Neural progenitor cell (in vitro differentiated cells): Measurements from ENCODE around the gene MRPL11.

ENCODE experiments used
- CTCF ChIP-seq: fragments of 200-600 bp; sonication (generic); IDR thresholded peaks from 2 replicates; pipeline ENCODE4 v1.5.1; 2017; ENCODE audit warnings: antibody characterized with exemption, mild to moderate bottlenecking
- EZH2 ChIP-seq: fragments of 200-600 bp; sonication (generic); IDR thresholded peaks from 2 replicates; pipeline ENCODE4 v1.6.1; 2017; ENCODE audit warnings: antibody characterized with exemption, mild to moderate bottlenecking, moderate library complexity
- EZH2phosphoT487 ChIP-seq: fragments of 200-600 bp; sonication (generic); IDR thresholded peaks from 2 replicates; pipeline ENCODE4 v1.6.1; 2017; ENCODE audit warnings: antibody characterized with exemption

DNA sequence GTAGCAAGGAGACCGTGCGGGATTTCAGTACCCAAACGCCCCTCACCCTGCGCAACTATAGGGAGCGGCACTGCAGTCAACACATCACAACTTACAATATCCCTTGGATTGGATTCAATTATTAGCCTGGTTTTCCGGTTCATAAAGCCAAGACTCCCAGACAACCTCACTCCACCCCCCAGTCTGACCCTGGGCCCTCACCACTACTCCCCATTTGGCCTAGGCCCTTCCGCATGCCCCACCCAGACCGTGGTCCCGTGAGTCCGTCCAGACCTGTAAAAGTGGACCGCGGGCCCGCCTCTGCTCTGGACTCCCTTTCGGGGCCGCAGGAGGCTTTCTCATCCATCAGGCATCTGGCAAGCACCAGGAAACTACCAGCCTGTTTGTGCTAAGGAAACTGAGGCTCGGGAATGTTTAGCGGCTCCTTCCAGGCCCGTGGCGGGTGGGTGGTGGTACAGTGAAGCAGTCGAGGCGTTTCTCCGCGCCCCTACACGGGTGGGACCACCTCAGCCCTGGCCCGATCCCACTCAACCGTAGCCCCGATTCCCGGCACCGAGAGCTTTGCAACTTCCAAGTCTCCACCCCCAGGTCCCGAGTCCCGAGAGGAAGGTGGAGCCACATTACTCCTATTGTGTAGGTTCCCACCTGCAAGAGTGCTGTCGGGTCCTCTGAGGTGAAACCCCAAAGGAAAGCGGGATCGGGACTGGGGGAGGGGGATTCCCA, 40.9 kb upstream of the MRPL11 start:
- no peak for TF ChIP-seq CTCF
- no peak for TF ChIP-seq EZH2phosphoT487
- TF ChIP-seq EZH2: no peak
